Natural killer cell treated with Interleukin-12 subunit alpha and Interleukin-12 subunit beta and Interleukin-15 and Interleukin-18, amount 100 ng/mL, for 72 hours (primary cell): ENCODE data around the gene TCP11. TPM values are rescaled to one million over a fixed set of nuclear protein-coding genes. Genes with fewer than 3 reads are reported as not detected.

ENCODE experiments used
- ATAC-seq, 2 donors: fragments of 150-1000 bp; cut with Tn5 transposase in 1 of 2; sonication (Bioruptor Pico), chemical (Tn5 transposase) in 1 of 2; 2 replicates each; pipeline ENCODE4 v1.10.0; 2021
- DNase-seq: peaks from one replicate; pipeline ENCODE4 v3.0.0; 2022; ENCODE audit warnings: low spot score
- H3K27ac Mint-ChIP-seq, 2 donors: 1 replicate in 1 of 2; 2 replicates in 1 of 2; pipeline ENCODE4 v1.8.0; 2022; ENCODE audit warnings: mixed read lengths in 2 of 2, mild to moderate bottlenecking in 1 of 2, moderate library complexity in 1 of 2
- H3K27me3 Mint-ChIP-seq, 2 donors: 1 replicate in 1 of 2; 2 replicates in 1 of 2; pipeline ENCODE4 v1.8.0; 2022; ENCODE audit warnings: mixed read lengths in 2 of 2
- H3K36me3 Mint-ChIP-seq: one replicate; pipeline ENCODE4 v1.8.0; 2022; ENCODE audit warnings: mixed read lengths
- H3K4me1 Mint-ChIP-seq, 2 donors: 1 replicate in 1 of 2; 2 replicates in 1 of 2; pipeline ENCODE4 v1.8.0; 2022; ENCODE audit warnings: low read depth in 2 of 2, mixed read lengths in 2 of 2, mild to moderate bottlenecking in 1 of 2
- H3K4me3 Mint-ChIP-seq: one replicate; pipeline ENCODE4 v1.8.0; 2022; ENCODE audit warnings: mixed read lengths
- H3K9me3 Mint-ChIP-seq: 2 replicates; pipeline ENCODE4 v1.8.0; 2022; ENCODE audit warnings: mixed read lengths
- total RNA-seq, 2 donors: library from RNA; stranded (reverse); gene quantifications; one replicate each; pipeline ENCODE4 v1.2.3, GENCODE V29; 2022

TCP11 gene
- total RNA-seq, 2 donors from 2014 or later: not detected

DNA sequence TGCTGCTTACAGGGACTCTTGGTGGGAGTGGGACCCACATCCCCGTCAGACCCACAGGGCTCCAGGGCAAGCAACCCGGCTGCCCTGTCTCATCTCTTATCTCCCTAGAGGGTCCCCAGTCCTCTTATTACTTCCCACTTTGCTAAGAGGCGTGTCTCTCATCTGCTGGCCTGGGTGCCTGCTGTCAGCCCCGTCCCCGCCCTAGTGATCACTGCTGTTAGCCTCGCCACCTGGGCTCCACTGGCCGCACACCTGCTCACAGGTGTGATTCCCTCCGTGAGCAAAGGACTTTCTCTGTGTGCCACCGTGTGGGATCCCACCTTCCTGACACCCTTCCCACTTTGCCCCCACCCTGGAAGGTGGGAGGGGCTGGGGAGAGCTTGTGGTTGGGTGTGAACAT lies 57.6 kb downstream of the TCP11 start:
- DNase-seq (peak; percentile 45), ATAC-seq (no peak)
- H3K4me3 Mint-ChIP-seq: no peak overlapping the region
- no peaks in the 10 kb centered on the region for H3K9me3 Mint-ChIP-seq
- no peaks in the 10 kb centered on the region for H3K36me3 Mint-ChIP-seq
- no peak overlapping the region for H3K27ac Mint-ChIP-seq
- no peaks in the 10 kb centered on the region for H3K4me1 Mint-ChIP-seq
- no peaks in the 10 kb centered on the region for H3K27me3 Mint-ChIP-seq

DNA sequence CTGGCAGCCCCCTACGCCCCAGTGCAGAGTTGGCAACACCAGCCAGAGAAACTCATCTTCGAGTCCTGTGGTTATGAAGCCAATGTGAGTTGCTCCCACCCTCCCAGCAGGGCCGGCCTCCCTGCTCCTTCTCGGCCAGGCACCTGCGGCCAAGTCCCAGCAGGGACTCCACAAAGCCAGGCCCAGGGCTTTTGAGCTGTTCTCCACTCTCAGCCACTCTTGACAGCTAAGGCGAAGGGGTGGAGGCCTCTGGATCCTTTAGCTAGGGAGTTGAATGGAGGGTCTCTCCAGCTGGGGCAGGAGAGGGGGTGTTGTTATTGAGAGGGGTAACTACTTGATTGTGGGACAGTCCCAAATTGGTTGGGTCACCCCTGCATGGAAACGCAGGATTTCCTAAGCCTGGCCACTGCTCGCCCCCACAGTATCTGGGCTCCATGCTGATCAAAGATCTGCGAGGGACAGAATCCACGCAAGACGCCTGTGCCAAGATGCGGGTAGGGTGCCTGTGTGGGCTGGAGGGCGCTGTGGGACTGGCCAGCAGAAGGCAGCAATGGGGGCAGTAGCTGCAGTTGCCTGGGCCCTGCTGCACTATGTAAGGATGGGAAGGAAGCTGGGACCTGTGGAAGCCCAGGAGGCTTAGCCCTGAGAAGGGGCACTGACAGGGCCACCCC lies 58.3 kb downstream of the TCP11 start:
- DNase-seq: peak; percentile 44

DNA sequence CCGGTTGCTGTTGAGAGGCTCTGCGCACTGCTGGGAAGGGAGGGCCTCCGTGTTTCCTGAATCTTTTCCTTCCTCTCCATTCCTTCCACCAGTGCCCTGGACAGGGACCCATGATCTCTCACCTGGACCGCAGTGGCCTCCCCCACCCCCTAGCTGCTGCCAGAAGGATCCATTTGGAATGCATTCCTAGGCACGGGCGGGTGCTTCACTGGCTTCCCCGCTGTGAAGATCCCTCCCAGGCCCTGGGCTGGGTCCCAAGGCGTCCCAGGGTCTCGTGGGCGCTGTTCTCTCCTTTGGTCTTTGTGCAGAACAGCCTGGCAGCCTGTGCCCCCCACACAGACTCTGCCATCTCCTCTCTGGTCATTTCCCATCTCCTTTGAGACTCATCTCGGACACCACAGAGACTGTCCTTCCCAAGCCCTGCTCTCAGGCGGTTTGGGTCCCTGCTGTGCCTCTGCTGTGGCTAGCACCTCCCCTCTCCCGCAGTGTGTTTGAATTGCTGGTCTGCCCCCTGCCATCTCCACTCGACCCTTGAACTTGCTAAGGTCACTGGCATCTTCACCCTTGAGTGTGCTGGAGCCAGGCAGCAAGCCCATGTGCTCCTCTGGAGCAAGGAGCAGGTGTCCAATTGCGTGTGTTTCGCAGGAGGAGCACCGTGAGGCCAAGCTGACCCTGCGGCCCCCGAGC lies 59.0 kb downstream of the TCP11 start:
- H3K27ac Mint-ChIP-seq: no peak overlapping the region
- no peaks in the 10 kb centered on the region for H3K4me1 Mint-ChIP-seq
- no peaks in the 10 kb centered on the region for H3K9me3 Mint-ChIP-seq
- DNase-seq: peak; percentile 53
- H3K4me3 Mint-ChIP-seq: no peak overlapping the region
- no peaks in the 10 kb centered on the region for H3K36me3 Mint-ChIP-seq
- ATAC-seq: no peak
- H3K27me3 Mint-ChIP-seq: no peaks in the 10 kb centered on the region

More for the DNA sequence above, 58.3 kb downstream of the TCP11 start:
- Mint-ChIP-seq H3K4me1 (no peaks in the 10 kb centered on the region), H3K27me3 (no peaks in the 10 kb centered on the region), H3K4me3 (no peak overlapping the region), H3K36me3 (no peaks in the 10 kb centered on the region), H3K9me3 (no peaks in the 10 kb centered on the region), H3K27ac (no peak overlapping the region)
- no peak for ATAC-seq

DNA sequence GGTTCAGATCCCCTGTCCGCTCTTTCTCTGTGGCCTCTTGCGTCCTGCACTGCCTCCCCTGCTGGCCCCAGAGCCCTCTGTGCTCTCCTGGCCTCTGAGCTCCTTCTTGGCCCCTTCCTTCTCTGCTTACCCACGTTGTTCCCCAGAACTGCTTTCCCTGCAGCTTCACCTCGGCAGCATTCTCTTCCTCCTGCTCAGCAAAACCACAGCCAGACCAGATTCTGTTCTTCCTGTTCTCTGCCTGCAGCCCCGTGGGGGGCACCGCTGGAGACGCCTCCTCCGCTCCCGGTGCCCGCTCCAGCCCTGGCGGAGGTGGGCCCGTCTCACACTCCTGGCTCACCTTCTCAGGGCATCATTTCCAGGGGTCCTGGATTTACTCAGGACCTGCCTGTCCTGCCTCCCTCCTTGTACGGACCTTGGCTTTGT lies 59.7 kb downstream of the TCP11 start:
- ATAC-seq (no peak), DNase-seq (no peak)
- Mint-ChIP-seq H3K27me3 (no peaks in the 10 kb centered on the region), H3K4me3 (no peak overlapping the region), H3K9me3 (no peaks in the 10 kb centered on the region), H3K27ac (no peak overlapping the region), H3K36me3 (no peaks in the 10 kb centered on the region), H3K4me1 (no peaks in the 10 kb centered on the region)

DNA sequence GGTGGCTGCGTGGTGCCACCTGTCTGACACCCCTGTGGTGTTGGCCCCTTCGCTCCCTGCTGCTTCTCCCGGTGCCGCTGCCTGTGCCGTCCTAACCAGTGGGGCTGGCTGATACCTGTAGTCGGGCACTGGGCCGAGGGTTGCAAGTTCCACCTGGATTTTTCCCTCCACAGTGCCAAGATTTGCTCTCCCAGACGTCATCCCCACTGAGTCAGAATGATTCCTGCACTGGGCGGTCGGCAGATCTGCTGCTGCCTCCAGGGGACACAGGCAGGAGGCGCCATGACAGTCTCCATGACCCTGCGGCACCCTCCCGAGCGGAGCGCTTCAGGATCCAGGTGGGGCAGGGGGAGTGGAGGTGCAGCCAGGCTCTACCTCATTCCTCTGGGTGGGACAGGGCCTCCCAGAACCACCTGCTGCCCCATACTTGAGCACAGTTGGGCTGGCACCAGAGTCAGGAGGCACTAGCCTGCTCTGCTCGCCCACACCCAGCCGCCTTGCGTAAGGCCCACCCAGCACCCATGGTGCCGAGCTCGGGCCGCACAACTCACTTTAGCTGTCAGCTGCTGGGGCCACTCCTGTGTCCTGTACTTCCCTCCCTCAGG lies 60.2 kb downstream of the TCP11 start:
- no peaks in the 10 kb centered on the region for H3K27me3 Mint-ChIP-seq
- DNase-seq (peak; percentile 31), ATAC-seq (no peak)
- no peak overlapping the region for H3K4me3 Mint-ChIP-seq
- no peak overlapping the region for H3K27ac Mint-ChIP-seq
- H3K4me1 Mint-ChIP-seq: no peaks in the 10 kb centered on the region
- no peaks in the 10 kb centered on the region for H3K36me3 Mint-ChIP-seq
- H3K9me3 Mint-ChIP-seq: no peaks in the 10 kb centered on the region

DNA sequence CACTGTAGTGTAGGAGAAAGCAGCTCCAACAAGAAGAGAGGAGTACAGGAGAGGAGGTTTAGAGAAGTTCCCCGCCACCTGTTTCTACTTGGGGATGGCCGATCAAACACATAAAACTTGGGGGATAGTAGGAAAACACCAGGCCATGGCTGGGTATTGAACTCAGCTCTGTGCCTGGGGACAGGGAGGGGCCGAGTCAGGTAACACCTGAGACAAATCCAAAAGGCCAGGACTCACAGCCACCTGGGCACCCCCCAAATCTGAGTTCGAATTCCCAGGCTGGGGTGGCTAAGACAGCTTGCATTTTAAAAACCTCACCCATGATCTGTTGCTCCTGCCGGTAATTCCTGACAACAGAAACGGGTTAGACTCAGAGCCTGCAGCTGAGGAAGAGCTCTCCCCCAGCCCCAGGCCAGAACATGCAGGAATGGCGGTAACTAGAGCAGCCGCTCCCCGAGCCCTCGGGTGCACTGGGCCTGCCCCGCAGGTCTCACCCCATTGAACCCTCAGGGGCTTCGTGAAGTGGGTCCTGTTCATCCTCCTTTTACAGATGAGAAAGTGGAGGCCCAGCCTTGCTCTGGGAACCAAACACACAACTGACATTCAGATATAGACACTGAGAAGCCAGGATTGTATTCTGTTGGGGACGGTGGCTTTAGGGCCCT lies 61.0 kb downstream of the TCP11 start:
- peak; percentile 23 for DNase-seq
- H3K4me1 Mint-ChIP-seq: no peaks in the 10 kb centered on the region
- no peaks in the 10 kb centered on the region for H3K27me3 Mint-ChIP-seq
- no peak for ATAC-seq
- H3K4me3 Mint-ChIP-seq: no peak overlapping the region
- no peak overlapping the region for H3K27ac Mint-ChIP-seq
- H3K36me3 Mint-ChIP-seq: no peaks in the 10 kb centered on the region
- H3K9me3 Mint-ChIP-seq: no peaks in the 10 kb centered on the region

DNA sequence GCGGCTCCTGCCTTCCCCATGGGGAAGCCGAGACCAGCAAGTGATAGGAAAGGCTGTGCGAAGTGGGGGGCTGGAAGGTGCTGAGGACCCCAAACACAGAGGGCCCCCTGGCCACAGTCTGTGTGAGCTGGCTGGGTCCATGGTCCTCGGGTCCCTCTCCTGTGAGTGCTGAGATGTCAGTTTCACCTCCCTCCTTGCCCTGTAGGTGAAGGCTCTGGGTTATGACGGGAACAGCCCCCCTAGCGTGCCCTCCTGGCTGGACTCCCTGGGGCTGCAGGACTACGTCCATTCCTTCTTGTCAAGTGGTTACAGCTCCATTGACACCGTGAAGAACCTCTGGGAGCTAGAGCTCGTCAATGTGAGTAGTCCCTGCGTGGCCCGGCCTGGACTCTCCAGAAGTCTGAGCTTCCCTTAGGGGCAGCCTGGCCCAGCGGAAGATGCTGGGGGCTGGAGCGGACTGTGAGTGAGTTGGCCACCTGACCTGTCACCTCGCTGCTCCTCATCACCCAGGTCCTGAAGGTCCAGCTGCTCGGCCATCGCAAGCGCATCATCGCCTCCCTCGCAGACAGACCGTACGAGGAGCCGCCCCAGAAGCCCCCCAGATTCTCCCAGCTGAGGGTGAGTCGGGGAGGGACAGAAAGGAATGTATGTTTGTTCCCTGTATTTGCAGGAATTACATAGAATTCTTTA lies 61.7 kb downstream of the TCP11 start:
- Mint-ChIP-seq H3K27me3 (no peaks in the 10 kb centered on the region), H3K27ac (no peak overlapping the region), H3K9me3 (no peaks in the 10 kb centered on the region), H3K36me3 (no peaks in the 10 kb centered on the region), H3K4me1 (no peaks in the 10 kb centered on the region), H3K4me3 (no peak overlapping the region)
- ATAC-seq: no peak
- peak; percentile 40 for DNase-seq

DNA sequence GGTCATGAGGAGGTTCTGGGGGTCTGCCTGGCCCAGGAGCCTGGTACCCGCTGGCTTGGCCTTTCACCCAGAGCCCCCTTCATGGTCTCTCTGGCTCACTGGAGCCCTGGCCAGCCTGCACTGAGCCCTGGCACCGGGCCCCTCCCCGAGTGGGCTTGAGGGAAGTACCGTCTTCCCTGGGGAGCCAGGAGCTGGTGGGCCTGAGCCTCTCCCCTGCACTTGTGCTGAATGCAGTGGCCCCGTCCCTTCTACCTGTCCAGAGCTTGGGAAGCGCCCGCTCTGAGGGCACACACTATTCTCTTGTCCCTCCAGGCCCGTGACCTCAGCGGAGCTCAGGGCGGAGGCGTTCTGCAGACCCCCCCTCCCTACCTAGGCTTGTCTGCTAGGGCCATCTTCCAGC lies 62.2 kb downstream of the TCP11 start:
- ATAC-seq (no peak), DNase-seq (peak; percentile 35)
- no peaks in the 10 kb centered on the region for H3K4me1 Mint-ChIP-seq
- no peak overlapping the region for H3K27ac Mint-ChIP-seq
- no peaks in the 10 kb centered on the region for H3K27me3 Mint-ChIP-seq
- H3K9me3 Mint-ChIP-seq: no peaks in the 10 kb centered on the region
- H3K36me3 Mint-ChIP-seq: no peaks in the 10 kb centered on the region
- no peak overlapping the region for H3K4me3 Mint-ChIP-seq

DNA sequence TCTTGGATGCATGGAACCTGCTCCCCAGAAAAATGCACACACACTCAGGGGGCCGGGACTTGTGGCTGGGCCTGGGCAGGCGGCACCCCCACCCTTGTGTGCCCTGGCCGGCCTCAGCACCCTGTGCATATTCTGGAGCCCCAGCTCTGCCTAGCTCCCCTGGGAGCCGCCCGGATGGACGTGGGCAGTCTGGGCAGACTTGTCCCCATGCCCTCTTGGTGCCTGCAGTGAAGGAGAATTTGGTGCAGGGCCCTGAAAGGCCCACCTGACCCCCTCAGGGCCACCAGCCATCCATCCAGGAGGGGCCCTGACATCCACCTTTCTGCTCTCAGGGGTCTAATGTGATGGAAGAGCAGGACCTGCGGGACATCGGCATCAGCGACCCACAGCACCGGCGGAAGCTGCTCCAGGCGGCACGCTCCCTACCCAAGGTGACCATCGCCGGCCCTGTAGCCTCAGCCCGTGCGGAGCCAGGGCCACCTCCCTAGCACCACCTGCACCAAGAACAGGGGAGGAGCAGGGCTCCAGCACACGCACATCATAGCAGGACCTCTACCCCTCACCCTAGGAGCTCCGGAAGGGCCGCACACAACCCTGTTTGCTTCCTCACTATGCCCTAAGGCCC lies 62.8 kb downstream of the TCP11 start:
- Mint-ChIP-seq H3K4me3 (no peak overlapping the region), H3K4me1 (no peaks in the 10 kb centered on the region), H3K27me3 (no peaks in the 10 kb centered on the region), H3K36me3 (no peaks in the 10 kb centered on the region), H3K9me3 (no peaks in the 10 kb centered on the region), H3K27ac (no peak overlapping the region)
- DNase-seq (peak; percentile 32), ATAC-seq (no peak)

DNA sequence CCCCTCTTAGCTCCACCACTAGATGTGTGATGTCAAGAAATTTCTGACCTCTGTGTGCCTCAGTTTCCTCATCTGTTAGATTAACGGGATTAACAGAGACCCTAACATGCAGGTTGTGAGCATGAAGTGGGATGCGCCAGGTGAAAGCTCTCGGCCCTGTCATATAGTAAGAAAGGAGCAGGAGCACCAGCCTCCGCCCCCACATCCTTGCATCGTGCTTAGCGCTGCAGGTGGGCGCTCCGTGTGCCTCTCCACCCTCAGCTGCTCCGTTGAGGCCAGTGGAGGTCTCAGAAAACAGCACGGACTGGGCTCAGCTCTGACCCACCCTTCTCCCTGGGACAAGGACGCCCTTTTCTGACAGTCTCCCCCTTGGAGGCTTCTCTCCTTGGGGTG lies 63.4 kb downstream of the TCP11 start:
- H3K4me1 Mint-ChIP-seq: no peaks in the 10 kb centered on the region
- H3K36me3 Mint-ChIP-seq: no peaks in the 10 kb centered on the region
- ATAC-seq: no peak

DNA sequence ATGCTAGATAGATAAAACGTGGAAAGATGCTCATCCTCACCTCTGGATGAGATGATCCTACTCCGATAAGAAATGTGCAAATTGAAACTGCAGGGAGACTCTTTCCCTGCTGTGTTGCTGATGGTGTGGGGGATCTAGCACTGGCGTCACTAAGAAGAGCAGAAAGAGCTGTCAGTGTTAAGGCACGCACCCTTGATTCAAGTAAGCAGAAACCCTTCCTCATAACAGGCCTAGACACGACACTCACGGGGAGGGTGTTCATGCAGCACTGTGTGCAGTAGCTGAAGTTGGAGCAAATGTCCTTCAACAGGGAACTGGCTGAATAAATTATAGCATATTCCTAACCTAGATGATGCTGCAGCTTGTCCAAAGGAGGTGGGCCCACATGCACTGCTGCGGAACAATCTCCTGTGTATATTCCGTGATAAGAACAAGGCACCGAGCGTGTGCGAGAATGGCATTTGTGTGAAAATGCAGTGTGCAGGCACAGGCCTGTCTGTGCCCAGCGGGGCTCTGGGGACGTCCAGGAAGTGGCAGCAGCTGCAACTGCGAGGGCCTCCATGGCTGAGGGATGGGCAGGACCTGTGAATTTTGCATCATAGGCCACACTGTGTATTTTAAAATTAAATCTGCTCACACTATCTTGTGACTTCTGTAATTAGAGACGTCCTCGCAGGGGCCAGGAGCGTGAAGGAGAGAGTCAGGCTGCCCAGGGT lies 64.0 kb downstream of the TCP11 start:
- no peaks in the 10 kb centered on the region for H3K36me3 Mint-ChIP-seq
- ATAC-seq (no peak), DNase-seq (no peak)
- no peaks in the 10 kb centered on the region for H3K9me3 Mint-ChIP-seq
- no peaks in the 10 kb centered on the region for H3K4me1 Mint-ChIP-seq
- no peak overlapping the region for H3K4me3 Mint-ChIP-seq
- no peaks in the 10 kb centered on the region for H3K27me3 Mint-ChIP-seq
- H3K27ac Mint-ChIP-seq: no peak overlapping the region

More for the DNA sequence above, 63.4 kb downstream of the TCP11 start:
- Mint-ChIP-seq H3K4me3 (no peak overlapping the region), H3K9me3 (no peaks in the 10 kb centered on the region), H3K27me3 (no peaks in the 10 kb centered on the region), H3K27ac (no peak overlapping the region)
- peak; percentile 8 for DNase-seq

DNA sequence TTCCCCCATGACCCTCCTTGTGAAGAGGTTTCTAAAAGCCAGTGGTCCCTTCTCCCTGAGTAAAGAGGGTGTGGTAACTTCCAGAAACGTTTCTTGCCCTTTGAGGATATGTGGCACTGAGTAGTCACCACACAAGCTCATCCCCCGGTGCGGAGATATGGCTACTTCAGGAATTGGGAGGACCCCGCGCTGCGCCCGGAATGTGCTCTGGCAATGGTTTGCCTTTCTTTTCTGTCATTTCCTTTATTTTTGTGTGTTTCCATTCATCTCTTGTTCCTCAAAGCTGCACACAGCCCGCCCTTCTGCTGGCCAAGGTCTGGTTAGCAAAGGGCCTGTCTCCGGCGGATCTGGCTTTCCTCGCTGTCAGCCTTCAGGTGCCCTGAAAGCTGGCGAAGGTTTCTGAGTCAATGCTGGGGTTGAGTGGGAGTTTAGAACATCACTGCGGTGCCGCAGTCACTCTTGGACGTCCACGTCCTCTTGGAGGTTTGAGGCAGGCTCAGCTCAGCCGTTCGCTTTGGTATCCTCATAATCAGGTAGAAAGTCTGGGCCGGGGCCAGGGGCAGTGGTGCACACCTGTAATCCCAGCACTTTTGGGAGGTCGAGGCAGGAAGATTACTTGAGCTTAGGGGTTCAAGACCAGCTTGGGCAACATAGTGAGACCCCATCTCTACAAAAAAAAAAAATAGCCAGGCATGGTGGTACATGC lies 67.2 kb downstream of the TCP11 start:
- Mint-ChIP-seq H3K4me3 (no peak overlapping the region), H3K27ac (no peak overlapping the region), H3K9me3 (no peaks in the 10 kb centered on the region), H3K36me3 (no peaks in the 10 kb centered on the region), H3K4me1 (no peaks in the 10 kb centered on the region), H3K27me3 (no peaks in the 10 kb centered on the region)
- DNase-seq (peak; percentile 41), ATAC-seq (no peak)
